ENCODE results near the gene CHPT1. TPM values are rescaled to one million over a fixed set of nuclear protein-coding genes. Genes with fewer than 3 reads are reported as not detected.

The CHPT1 gene
- total and polyA plus RNA-seq, 2 of the 13 experiments (the other 11 are each of a cell fraction or from before 2014, with no cell fraction given): 117 to 178 TPM

- 92% methylated on average over 5 of the region's 5 CpGs for WGBS (ENCODE audit: low lambda C conversion rate)
- TF ChIP-seq HMGA1 (CRISPR knock-in tag; conservative IDR thresholded peaks at IDR 0.05) (no peak), HNF1A (IDR thresholded peaks at IDR 0.05; ENCODE audit: low read depth) (no peak), HNF1A (CRISPR knock-in tag; IDR thresholded peaks at IDR 0.05; ENCODE audit: borderline replicate concordance) (no peak), ZNF773 (CRISPR knock-in tag; IDR thresholded peaks at IDR 0.05; ENCODE audit: borderline replicate concordance) (no peak), ZNF556 (CRISPR knock-in tag; IDR thresholded peaks at IDR 0.05; ENCODE audit: borderline replicate concordance) (no peak), FOXJ3 (CRISPR knock-in tag; IDR thresholded peaks at IDR 0.05; ENCODE audit: borderline replicate concordance) (no peak), ZNF792 (CRISPR knock-in tag; IDR thresholded peaks at IDR 0.05) (no peak), ASH2L (IDR thresholded peaks at IDR 0.05; ENCODE audit: insufficient read length, low read depth, low read length) (no peak), ZNF563 (CRISPR knock-in tag; IDR thresholded peaks at IDR 0.05) (no peak), LBX2 (CRISPR knock-in tag; IDR thresholded peaks at IDR 0.05; ENCODE audit: borderline replicate concordance) (no peak), FUBP1 (CRISPR knock-in tag; IDR thresholded peaks at IDR 0.05; ENCODE audit: borderline replicate concordance) (no peak), SMAD9 (CRISPR knock-in tag; IDR thresholded peaks at IDR 0.05) (no peak), ZNF800 (CRISPR knock-in tag; IDR thresholded peaks at IDR 0.05) (no peak), PATZ1 (CRISPR knock-in tag; IDR thresholded peaks at IDR 0.05) (no peak)
Observed at GRCh38 chr12:101761350-101761749, 63.9 kb downstream of the CHPT1 start.

More at GRCh38 chr12:101761350-101761749, 63.9 kb downstream of the CHPT1 start:
- Histone ChIP-seq H3K79me2 (ENCODE audit: insufficient read depth, low read length) (no peaks in the 10 kb centered on the region), H4K20me1 (ENCODE audit: insufficient read depth, low read length) (no peaks in the 10 kb centered on the region), H3K4me3 (replicated peaks in 1 of 3; ENCODE audit: insufficient read depth in 1 of 3, low read depth in 2 of 3, low read length in 3 of 3) (no peak overlapping the region), H3K4me2 (ENCODE audit: low read depth, low read length) (no peak overlapping the region), H3K4me1 (ENCODE audit: insufficient read depth, low read length) (no peaks in the 10 kb centered on the region), H2AFZ (ENCODE audit: low read length) (no peak overlapping the region), H3K9ac (ENCODE audit: insufficient read depth, low read depth, low read length) (no peak overlapping the region), H3K27me3 (ENCODE audit: control insufficient read depth in 1 of 2, insufficient read depth in 2 of 2, low read length in 2 of 2) (no peaks in the 10 kb centered on the region), H3K36me3 (replicated peaks in 1 of 2; ENCODE audit: control insufficient read depth in 1 of 2, insufficient read depth in 2 of 2, low read length in 2 of 2) (peaks cover 2 to 13% of the 10 kb centered on the region in 2 experiments; a peak in 1 of 5 replicates), H3K27ac (ENCODE audit: extremely low read length, insufficient read depth, low read length) (no peak overlapping the region), H3K9me3 (ENCODE audit: low read length) (no peaks in the 10 kb centered on the region)
- intact Hi-C loops (cut with micrococcal nuclease; ENCODE audit: unreplicated experiment): no loop called here
- no TSS peak for BruUV-seq (replicated peaks)
- no peak for ATAC-seq
- no peak for FAIRE-seq
- CTCF ChIA-PET (ENCODE audit: low intra/inter-chr PET ratio, low total read pairs): no interaction called here
- DNase-seq (ENCODE audit: low spot score): no peak
- in situ Hi-C loops (cut with HindIII; ENCODE audit: extremely low pct_ligation_motif_present, low pct_unique_long_range_greater_than_20kb): loop anchor here (25.0 kb wide), 1 partner anchor 349 kb away; the partner anchor contains the start of gene ARL1
- POLR2A ChIA-PET: no interaction called here
